Measurements from ENCODE around the gene FOXP1.

DNA sequence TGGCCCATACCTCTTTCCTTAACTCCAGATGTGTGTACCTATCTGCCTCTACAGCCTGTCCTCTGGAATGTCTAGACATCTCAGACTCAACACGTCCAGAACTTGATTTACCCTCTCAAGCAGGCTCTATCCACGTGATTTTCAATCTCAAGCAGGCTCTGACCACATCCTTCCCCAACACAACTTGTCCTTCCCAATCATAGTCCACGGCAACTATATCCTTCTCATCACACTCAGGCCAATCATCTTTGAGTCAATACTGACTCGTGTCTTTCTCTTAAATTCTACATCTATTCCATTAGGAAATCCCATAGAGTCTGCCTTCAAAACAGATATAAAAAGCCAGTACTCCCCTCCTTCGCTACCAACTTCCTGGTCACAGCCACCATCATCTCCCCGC, 70.4 kb downstream of the FOXP1 start:
- TF ChIP-seq POLR2A (IDR thresholded peaks at IDR 0.05) (no peak), EP300 (IDR thresholded peaks at IDR 0.05) (no peak)
- TF ChIP-seq, protein P1, sequence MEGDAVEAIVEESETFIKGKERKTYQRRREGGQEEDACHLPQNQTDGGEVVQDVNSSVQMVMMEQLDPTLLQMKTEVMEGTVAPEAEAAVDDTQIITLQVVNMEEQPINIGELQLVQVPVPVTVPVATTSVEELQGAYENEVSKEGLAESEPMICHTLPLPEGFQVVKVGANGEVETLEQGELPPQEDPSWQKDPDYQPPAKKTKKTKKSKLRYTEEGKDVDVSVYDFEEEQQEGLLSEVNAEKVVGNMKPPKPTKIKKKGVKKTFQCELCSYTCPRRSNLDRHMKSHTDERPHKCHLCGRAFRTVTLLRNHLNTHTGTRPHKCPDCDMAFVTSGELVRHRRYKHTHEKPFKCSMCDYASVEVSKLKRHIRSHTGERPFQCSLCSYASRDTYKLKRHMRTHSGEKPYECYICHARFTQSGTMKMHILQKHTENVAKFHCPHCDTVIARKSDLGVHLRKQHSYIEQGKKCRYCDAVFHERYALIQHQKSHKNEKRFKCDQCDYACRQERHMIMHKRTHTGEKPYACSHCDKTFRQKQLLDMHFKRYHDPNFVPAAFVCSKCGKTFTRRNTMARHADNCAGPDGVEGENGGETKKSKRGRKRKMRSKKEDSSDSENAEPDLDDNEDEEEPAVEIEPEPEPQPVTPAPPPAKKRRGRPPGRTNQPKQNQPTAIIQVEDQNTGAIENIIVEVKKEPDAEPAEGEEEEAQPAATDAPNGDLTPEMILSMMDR (IDR thresholded peaks at IDR 0.05): no peak
